Measurements from ENCODE around the gene MAGIX.

GRCh38 chrX:49129427-49129826 lies 33.1 kb upstream of the MAGIX start:
- TF ChIP-seq CTCF (IDR thresholded peaks at IDR 0.05) (no peak), EP300 (IDR thresholded peaks at IDR 0.05) (no peak)

All from gastroesophageal sphincter (tissue), 3 donors.